ENCODE data around the gene AREG. TPM values are rescaled to one million over a fixed set of nuclear protein-coding genes. Genes with fewer than 3 reads are reported as not detected.

AREG gene
- total RNA-seq, 1 experiment from 2014 or later, result 4.5 TPM

DNA sequence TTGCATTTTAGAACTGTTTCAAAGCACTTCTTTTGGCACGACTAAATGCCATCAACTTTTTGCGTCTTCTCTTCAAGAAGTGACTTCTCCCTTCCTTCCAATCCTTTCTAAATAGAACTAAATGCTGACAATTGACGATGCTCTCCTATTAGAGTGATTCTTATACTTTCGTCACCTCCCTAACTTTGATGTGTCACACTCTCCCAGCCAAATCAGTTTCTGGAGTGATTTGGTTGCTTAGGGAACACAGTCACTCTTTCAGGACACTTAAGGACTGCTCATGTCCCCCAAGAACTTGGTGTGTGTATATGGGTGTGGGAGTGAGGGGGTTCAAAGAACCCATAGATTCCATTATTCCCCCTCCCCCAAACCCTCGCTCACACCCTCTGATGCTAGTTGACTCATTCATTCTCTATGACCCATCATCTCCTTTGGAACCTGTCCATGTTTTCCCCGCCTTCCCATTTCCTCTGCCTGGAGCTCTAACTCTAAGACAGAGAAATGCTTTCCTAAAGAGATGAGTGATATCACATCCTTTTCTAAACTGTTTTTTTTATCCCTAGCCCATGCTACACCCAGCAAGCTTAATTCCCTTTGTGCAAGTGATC, 26.8 kb upstream of the AREG start:
- no peaks in the 10 kb centered on the region for H3F3A ChIP-seq (ENCODE audit: insufficient read depth, low read depth)
- no peak for TF ChIP-seq EZH2 (IDR thresholded peaks at IDR 0.05; ENCODE audit: low read depth)
- TF ChIP-seq, protein P1, sequence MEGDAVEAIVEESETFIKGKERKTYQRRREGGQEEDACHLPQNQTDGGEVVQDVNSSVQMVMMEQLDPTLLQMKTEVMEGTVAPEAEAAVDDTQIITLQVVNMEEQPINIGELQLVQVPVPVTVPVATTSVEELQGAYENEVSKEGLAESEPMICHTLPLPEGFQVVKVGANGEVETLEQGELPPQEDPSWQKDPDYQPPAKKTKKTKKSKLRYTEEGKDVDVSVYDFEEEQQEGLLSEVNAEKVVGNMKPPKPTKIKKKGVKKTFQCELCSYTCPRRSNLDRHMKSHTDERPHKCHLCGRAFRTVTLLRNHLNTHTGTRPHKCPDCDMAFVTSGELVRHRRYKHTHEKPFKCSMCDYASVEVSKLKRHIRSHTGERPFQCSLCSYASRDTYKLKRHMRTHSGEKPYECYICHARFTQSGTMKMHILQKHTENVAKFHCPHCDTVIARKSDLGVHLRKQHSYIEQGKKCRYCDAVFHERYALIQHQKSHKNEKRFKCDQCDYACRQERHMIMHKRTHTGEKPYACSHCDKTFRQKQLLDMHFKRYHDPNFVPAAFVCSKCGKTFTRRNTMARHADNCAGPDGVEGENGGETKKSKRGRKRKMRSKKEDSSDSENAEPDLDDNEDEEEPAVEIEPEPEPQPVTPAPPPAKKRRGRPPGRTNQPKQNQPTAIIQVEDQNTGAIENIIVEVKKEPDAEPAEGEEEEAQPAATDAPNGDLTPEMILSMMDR (conservative IDR thresholded peaks at IDR 0.05), result no peak
- 0 out of 2 replicates have a peak overlapping the region, but pooled peaks have one; percentile 26 for H3K4me2 ChIP-seq
- H2AFZ ChIP-seq, result no peak overlapping the region
- intact Hi-C loops (cut with micrococcal nuclease; ENCODE audit: unreplicated experiment), result no loop called here
- BruUV-seq (replicated peaks), result no TSS peak
- no peaks in the 10 kb centered on the region; the same call in 1 of the 2 replicates for H3K9me3 ChIP-seq (ENCODE audit: insufficient read depth, low read depth)
- H3K4me1 ChIP-seq (replicated peaks; ENCODE audit: insufficient read depth), result peaks cover 10% of the 10 kb centered on the region; the same call in 1 of the 2 replicates
- no peak overlapping the region for H3K4me3 ChIP-seq
- H3K27ac ChIP-seq, result no peak overlapping the region
- H3K36me3 ChIP-seq (ENCODE audit: low read depth), result no peaks in the 10 kb centered on the region
- ChIA-PET POLR2A (ENCODE audit: unreplicated experiment) (no interaction called here), CTCF (no interaction called here)
- DNase-seq, result peak in 1 of 2 experiments; percentile 24
- no peaks in the 10 kb centered on the region for H3K79me2 ChIP-seq (ENCODE audit: low read depth)
- no peaks in the 10 kb centered on the region for H3K27me3 ChIP-seq (ENCODE audit: insufficient read depth, low read depth)
- no peaks in the 10 kb centered on the region for H4K20me1 ChIP-seq (ENCODE audit: insufficient read depth)
- H3K9me2 ChIP-seq (ENCODE audit: insufficient read depth), result no peaks in the 10 kb centered on the region

DNA sequence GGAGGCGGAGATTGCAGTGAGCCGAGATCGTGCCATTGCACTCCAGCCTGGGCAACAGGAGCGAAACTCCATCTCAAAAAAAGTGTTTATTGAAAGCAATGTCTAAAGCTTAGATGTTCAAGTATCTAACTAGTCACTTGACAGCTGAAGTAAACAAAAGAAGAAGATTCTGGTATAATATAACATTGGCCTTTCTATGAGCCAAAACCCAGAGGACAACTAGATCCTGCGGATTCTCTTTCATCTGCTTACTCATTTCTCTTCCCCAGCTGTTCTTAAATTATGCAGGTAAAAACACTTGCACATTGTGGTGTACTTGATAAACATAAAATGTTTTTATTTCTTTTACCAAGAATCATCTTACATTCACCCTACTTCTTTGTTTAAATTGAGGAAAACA, 24.1 kb upstream of the AREG start:
- Histone ChIP-seq H3K9me3 (ENCODE audit: insufficient read depth, low read depth) (no peaks in the 10 kb centered on the region; the same call in 1 of the 2 replicates), H3F3A (ENCODE audit: insufficient read depth, low read depth) (no peaks in the 10 kb centered on the region), H3K27me3 (ENCODE audit: insufficient read depth, low read depth) (no peaks in the 10 kb centered on the region), H4K20me1 (ENCODE audit: insufficient read depth) (no peaks in the 10 kb centered on the region), H2AFZ (no peak overlapping the region), H3K9me2 (ENCODE audit: insufficient read depth) (no peaks in the 10 kb centered on the region), H3K4me3 (no peak overlapping the region), H3K4me1 (replicated peaks; ENCODE audit: insufficient read depth) (peaks cover 16% of the 10 kb centered on the region; the same call in 1 of the 2 replicates), H3K36me3 (ENCODE audit: low read depth) (no peaks in the 10 kb centered on the region), H3K79me2 (ENCODE audit: low read depth) (no peaks in the 10 kb centered on the region), H3K27ac (no peak overlapping the region), H3K4me2 (no peak overlapping the region)
- BruUV-seq (replicated peaks), result no TSS peak
- POLR2A ChIA-PET (ENCODE audit: unreplicated experiment), result no interaction called here
- DNase-seq, result no peak
- CTCF ChIA-PET, result no interaction called here
- intact Hi-C loops (cut with micrococcal nuclease; ENCODE audit: unreplicated experiment), result no loop called here
- TF ChIP-seq, protein P1 (conservative IDR thresholded peaks at IDR 0.05), result no peak
- TF ChIP-seq EZH2 (IDR thresholded peaks at IDR 0.05; ENCODE audit: low read depth), result no peak

DNA sequence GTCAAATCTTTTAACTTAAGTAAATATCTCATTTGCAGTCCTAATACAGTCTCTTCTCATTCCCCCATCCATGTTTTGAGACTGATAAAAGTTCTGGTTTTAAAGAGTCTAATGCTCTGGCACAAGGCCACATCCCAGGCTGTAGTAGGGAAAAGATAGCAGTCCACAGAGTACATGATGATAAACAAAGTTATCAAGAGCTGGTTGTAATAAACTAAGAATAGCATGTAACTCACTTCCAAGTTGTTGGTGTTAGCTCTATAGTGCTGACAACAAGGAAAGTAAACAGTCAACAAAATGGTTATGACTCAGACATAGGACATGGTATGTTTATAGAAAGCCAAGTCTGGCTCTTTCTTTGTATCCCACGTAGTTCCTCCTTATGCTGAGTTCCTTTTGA, 21.8 kb upstream of the AREG start:
- H3K4me2 ChIP-seq, result no peak overlapping the region
- no peaks in the 10 kb centered on the region for H3K9me2 ChIP-seq (ENCODE audit: insufficient read depth)
- CTCF ChIA-PET, result no interaction called here
- DNase-seq, result no peak
- no peaks in the 10 kb centered on the region for H3K36me3 ChIP-seq (ENCODE audit: low read depth)
- POLR2A ChIA-PET (ENCODE audit: unreplicated experiment), result no interaction called here
- no peaks in the 10 kb centered on the region for H4K20me1 ChIP-seq (ENCODE audit: insufficient read depth)
- no peak for TF ChIP-seq EZH2 (IDR thresholded peaks at IDR 0.05; ENCODE audit: low read depth)
- TF ChIP-seq, protein P1 (conservative IDR thresholded peaks at IDR 0.05), result no peak
- no TSS peak for BruUV-seq (replicated peaks)
- peaks cover 16% of the 10 kb centered on the region; the same call in 1 of the 2 replicates for H3K4me1 ChIP-seq (replicated peaks; ENCODE audit: insufficient read depth)
- no peak overlapping the region for H3K4me3 ChIP-seq
- no peaks in the 10 kb centered on the region for H3K79me2 ChIP-seq (ENCODE audit: low read depth)
- no peaks in the 10 kb centered on the region for H3K27me3 ChIP-seq (ENCODE audit: insufficient read depth, low read depth)
- intact Hi-C loops (cut with micrococcal nuclease; ENCODE audit: unreplicated experiment), result no loop called here
- no peak overlapping the region for H3K27ac ChIP-seq
- H3K9me3 ChIP-seq (ENCODE audit: insufficient read depth, low read depth), result no peaks in the 10 kb centered on the region; the same call in 1 of the 2 replicates
- no peaks in the 10 kb centered on the region for H3F3A ChIP-seq (ENCODE audit: insufficient read depth, low read depth)
- no peak overlapping the region for H2AFZ ChIP-seq
